ACC112 (cell line): ENCODE data around the gene ERI3.

Source experiments
- H2AFZ ChIP-seq: fragments of 200-600 bp; sonication (generic); one replicate; pipeline ENCODE4 v1.6.0; 2017; ENCODE audit warnings: antibody characterized with exemption, low read length; ENCODE audit not compliant: unreplicated experiment
- H3K27ac ChIP-seq: fragments of 200-600 bp; sonication (generic); 2 replicates; pipeline ENCODE4 v1.5.1; 2014; ENCODE audit warnings: low read depth, mild to moderate bottlenecking, antibody characterized with exemption, low read length, moderate library complexity
- H3K27me3 ChIP-seq: fragments of 200-600 bp; sonication (generic); 2 replicates; pipeline ENCODE4 v1.6.1; 2014; ENCODE audit warnings: mild to moderate bottlenecking, antibody characterized with exemption, low read length, moderate library complexity, mixed read lengths; ENCODE audit not compliant: insufficient read depth
- H3K36me3 ChIP-seq: fragments of 200-600 bp; sonication (generic); 2 replicates; pipeline ENCODE4 v1.6.1; 2016; ENCODE audit warnings: mild to moderate bottlenecking, antibody characterized with exemption, low read length, moderate library complexity, mixed read lengths; ENCODE audit not compliant: insufficient read depth
- H3K4me1 ChIP-seq: fragments of 200-600 bp; sonication (generic); one replicate; pipeline ENCODE4 v1.6.1; 2016; ENCODE audit warnings: low read length, mixed read lengths; ENCODE audit not compliant: insufficient read depth, unreplicated experiment, control insufficient read depth
- H3K4me3 ChIP-seq: fragments of 200-600 bp; sonication (generic); 2 replicates; pipeline ENCODE4 v1.5.1; 2014; ENCODE audit warnings: mild to moderate bottlenecking, low read depth, low read length
- H3K79me2 ChIP-seq: fragments of 200-600 bp; sonication (generic); one replicate; pipeline ENCODE4 v1.6.0; 2016; ENCODE audit warnings: low read length; ENCODE audit not compliant: control insufficient read depth, unreplicated experiment, insufficient read depth

Gene ERI3

DNA sequence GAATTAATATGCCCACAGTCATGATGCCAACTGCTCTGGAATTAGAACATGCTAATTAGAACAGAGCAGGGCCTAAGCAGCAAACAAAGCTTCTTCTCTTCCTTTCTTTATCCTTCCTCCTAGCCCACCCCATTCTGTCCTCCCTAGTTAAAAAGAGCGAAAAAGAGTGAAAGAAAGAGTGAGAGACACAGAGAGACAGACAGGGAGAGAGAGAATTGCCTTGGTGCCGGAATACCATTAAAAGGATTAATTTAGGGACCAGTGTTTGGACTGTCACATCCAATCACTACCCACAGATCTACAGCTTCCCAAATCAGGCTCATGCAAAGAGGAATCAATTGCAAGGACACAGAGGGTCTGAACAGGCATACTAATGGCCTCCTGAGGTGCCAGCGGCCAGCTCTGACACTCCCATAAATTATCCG is 7.0 kb downstream of the ERI3 start:
- Histone ChIP-seq H3K27me3 (no peaks in the 10 kb centered on the region), H3K79me2 (peaks cover 32% of the 10 kb centered on the region), H3K4me3 (no peak overlapping the region), H3K27ac (no peak overlapping the region), H2AFZ (no peak overlapping the region), H3K4me1 (peaks cover 2% of the 10 kb centered on the region), H3K36me3 (no peaks in the 10 kb centered on the region)

DNA sequence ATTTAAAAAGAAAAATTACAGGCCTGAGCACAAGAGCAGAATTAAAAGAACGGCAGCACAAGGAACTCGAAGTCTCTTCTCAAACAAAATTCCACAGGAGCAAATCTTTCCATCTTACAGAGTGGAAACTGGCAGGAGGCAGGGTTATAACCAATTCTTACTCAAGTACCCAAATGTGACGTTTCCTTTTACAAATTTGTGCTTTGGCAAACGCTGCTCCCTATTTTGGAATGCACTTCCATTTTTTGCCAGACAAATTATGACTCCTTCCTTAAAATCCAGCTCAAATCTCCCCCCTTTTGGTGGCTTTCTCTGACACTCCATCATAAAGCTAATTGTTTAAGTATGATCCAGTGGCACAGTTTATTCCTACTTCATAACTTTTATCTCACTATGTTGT is 7.8 kb downstream of the ERI3 start:
- H3K79me2 ChIP-seq = peaks cover 30% of the 10 kb centered on the region
- no peak overlapping the region for H3K4me3 ChIP-seq
- no peak overlapping the region for H3K27ac ChIP-seq
- H2AFZ ChIP-seq = no peak overlapping the region
- no peaks in the 10 kb centered on the region for H3K27me3 ChIP-seq
- no peaks in the 10 kb centered on the region for H3K36me3 ChIP-seq
- H3K4me1 ChIP-seq = no peaks in the 10 kb centered on the region

DNA sequence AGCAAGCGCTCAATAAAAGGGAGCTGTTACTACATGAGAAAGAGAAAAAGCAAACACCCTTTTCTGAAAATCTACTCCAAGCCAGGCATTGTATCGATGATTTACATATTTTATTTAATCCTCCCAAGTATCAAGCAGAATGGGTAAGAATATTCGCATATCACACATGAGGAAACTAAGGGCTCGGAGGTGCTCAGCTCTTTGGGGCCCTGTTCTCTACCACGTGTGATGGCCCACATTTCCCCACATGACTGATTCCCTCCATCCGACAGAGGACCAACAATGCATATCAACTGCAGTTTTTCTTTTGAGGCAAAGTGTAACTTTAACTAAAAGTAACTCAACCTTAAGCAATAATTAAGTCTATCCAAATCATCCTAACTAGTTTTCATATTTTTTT is 8.2 kb downstream of the ERI3 start:
- Histone ChIP-seq H3K79me2 (peaks cover 30% of the 10 kb centered on the region), H3K27ac (no peak overlapping the region), H3K36me3 (no peaks in the 10 kb centered on the region), H3K4me1 (no peaks in the 10 kb centered on the region), H2AFZ (no peak overlapping the region), H3K4me3 (no peak overlapping the region), H3K27me3 (no peaks in the 10 kb centered on the region)

DNA sequence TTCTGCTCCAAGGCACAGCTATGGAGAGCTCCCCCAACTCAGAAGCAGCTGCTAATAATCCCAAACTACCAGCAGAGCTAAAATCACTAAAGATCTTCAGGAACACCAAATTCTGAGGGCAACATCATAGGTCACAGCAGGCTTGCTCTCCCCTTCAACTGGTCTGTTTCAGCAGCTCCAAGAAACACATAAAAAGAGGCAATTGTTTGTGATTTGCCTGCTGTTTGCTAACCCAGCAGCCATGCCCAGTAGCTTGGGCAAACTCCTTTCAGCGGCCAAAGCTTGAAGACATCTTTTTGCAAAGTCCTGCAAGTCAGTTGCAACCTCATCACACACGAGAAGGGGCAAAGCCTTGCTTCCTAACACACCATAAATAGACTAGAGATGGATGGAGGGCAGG is 8.9 kb downstream of the ERI3 start:
- H3K79me2 ChIP-seq = peaks cover 30% of the 10 kb centered on the region

DNA sequence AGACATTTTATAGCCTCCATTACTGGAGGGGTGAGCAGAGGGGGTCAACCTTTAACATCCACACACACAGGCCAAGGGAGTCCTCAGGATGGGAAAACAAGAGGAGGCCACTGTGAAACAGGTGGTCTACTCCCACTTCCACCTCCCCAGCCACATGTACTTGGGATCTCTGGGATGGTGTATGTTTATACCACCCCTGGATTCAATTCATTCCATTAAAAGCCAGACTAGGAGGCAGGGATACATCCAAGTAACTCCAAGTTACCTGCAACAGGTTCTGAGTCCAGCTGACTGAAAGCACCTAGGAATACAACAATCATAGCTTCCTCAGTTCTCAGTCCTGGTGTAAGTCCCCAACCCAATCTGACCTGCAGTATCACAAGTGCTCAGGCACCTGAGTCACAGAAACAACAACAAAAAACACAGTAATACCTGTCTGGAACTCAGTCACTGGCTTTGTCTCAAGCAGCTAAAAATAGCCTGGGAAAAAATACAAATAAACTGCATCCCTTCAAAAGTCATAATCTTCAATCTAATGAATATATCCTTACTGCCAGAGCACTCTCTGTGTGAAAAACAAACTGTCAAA is 9.8 kb downstream of the ERI3 start:
- Histone ChIP-seq H3K4me1 (no peaks in the 10 kb centered on the region), H2AFZ (no peak overlapping the region), H3K36me3 (no peaks in the 10 kb centered on the region; the same call in 1 of the 2 replicates), H3K27me3 (no peaks in the 10 kb centered on the region), H3K79me2 (peaks cover 39% of the 10 kb centered on the region), H3K27ac (no peak overlapping the region), H3K4me3 (no peak overlapping the region)

More for the DNA sequence above, 8.9 kb downstream of the ERI3 start:
- Histone ChIP-seq H3K27me3 (no peaks in the 10 kb centered on the region), H3K36me3 (no peaks in the 10 kb centered on the region), H3K4me1 (no peaks in the 10 kb centered on the region), H3K4me3 (no peak overlapping the region), H3K27ac (no peak overlapping the region), H2AFZ (no peak overlapping the region)

DNA sequence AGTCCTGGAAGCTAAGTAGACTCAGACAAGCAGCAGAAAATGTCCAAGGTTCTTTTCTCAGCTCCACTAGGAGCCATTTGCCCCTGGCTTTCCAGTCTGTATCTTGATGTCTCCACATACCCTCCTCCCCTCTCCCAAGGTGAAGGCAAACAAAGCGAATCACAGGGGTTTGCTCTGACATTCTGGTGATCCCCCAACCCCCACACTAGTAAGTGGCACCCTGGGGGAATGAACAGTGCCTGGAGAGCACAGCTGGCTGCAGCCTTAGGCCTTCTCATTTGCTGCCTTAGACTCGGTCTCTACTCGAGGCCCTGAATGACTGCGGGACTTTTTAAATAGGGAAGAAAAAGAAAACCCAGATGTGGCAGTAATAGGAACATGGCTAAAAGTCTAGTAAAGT is 15.3 kb downstream of the ERI3 start:
- no peaks in the 10 kb centered on the region for H3K27me3 ChIP-seq
- H3K79me2 ChIP-seq = peaks cover 18% of the 10 kb centered on the region
- H3K27ac ChIP-seq = no peak overlapping the region
- H3K36me3 ChIP-seq = peaks cover 19% of the 10 kb centered on the region
- no peak overlapping the region for H2AFZ ChIP-seq
- no peaks in the 10 kb centered on the region for H3K4me1 ChIP-seq
- no peak overlapping the region for H3K4me3 ChIP-seq

DNA sequence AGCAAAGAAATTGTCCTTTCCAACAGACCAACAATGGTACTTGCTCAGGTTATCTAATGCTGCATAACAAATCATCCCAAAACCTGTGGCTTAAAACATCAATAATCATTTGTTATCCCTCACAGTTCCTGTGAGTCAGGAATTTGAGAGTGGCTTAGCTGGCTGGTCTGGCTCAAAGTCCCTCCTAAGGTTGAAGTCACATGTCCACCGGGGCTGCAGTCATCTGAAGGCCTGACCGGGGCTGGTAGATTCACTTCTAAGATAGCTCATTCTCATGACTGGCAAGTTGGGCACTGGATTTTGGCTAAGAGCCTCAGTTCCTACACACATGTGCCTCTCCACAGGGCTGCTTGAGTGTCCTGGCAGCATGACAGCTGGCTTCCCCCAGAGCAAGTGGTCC is 16.9 kb downstream of the ERI3 start:
- H3K4me3 ChIP-seq = no peak overlapping the region
- no peaks in the 10 kb centered on the region for H3K27me3 ChIP-seq
- H3K4me1 ChIP-seq = no peaks in the 10 kb centered on the region
- no peak overlapping the region for H3K27ac ChIP-seq
- no peak overlapping the region for H2AFZ ChIP-seq
- H3K36me3 ChIP-seq = peaks cover 19% of the 10 kb centered on the region
- peaks cover 13% of the 10 kb centered on the region for H3K79me2 ChIP-seq

DNA sequence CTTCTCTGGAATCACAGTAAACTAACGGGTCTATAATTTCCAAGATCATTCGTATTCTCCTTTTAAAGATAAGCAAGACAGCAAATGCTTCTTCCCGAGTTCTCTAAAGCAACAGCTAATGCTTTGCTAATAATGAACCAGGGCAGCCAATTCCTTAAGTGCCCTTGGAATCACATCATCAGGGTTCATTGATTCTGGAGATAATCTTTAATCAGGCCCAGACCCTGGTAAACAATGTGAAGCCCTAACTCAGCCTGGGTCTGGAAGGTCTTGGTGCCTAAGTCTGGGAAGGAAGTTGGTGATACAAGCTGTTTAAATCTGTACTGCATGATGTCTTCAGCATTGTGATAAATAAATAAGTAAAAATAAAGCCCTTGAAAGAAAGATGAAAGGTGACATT is 18.4 kb downstream of the ERI3 start:
- H3K4me1 ChIP-seq = no peaks in the 10 kb centered on the region
- H3K36me3 ChIP-seq = peaks cover 19% of the 10 kb centered on the region
- no peaks in the 10 kb centered on the region for H3K27me3 ChIP-seq
- H2AFZ ChIP-seq = no peak overlapping the region
- no peak overlapping the region for H3K4me3 ChIP-seq
- H3K27ac ChIP-seq = no peak overlapping the region
- H3K79me2 ChIP-seq = peaks cover 10% of the 10 kb centered on the region

DNA sequence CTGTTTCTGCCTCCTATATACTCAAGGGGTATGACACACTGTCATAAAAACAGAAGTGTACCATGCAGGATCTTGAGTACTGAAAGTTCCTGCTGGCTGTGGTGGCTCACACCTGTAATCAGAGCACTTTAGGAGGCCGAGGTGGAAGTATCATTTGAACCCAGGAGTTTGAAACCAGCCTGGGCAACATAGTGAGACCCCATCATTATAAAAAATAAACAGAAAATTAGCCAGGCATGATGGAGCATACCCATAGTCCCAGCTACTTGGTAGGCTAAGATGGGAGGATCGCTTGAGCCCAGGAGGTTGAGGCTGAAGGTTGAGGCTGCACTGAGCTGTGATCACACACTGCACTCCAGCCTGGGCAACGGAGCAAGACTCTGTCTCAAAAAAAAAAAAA is 20.1 kb downstream of the ERI3 start:
- Histone ChIP-seq H3K79me2 (no peaks in the 10 kb centered on the region), H3K4me1 (no peaks in the 10 kb centered on the region), H2AFZ (no peak overlapping the region), H3K27ac (no peak overlapping the region), H3K27me3 (no peaks in the 10 kb centered on the region), H3K36me3 (peaks cover 19% of the 10 kb centered on the region), H3K4me3 (no peak overlapping the region)

DNA sequence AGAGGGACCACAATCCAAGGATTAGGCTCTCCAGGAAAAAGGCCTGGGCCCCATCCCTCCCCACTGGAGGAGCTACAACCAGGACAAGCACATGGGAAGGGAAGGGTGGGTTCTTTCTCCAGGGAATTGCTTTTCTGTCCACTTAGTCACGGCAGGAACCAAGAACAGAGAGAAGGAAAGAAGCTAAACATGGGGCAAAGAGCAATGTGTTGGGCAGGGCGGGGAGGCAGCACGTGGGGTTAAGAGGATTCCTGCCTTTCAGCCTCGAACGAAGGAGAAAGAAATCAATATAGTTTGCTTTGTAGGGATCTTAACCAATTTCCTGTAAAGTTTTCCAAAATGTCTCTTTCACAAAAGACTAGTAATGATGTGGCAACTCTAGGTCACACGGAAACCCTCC is 21.7 kb downstream of the ERI3 start:
- H3K4me1 ChIP-seq = peaks cover 10% of the 10 kb centered on the region
- H3K36me3 ChIP-seq = peaks cover 13% of the 10 kb centered on the region
- H3K79me2 ChIP-seq = no peaks in the 10 kb centered on the region
- H3K4me3 ChIP-seq = no peak overlapping the region
- H2AFZ ChIP-seq = no peak overlapping the region
- H3K27ac ChIP-seq = no peak overlapping the region
- no peaks in the 10 kb centered on the region for H3K27me3 ChIP-seq

DNA sequence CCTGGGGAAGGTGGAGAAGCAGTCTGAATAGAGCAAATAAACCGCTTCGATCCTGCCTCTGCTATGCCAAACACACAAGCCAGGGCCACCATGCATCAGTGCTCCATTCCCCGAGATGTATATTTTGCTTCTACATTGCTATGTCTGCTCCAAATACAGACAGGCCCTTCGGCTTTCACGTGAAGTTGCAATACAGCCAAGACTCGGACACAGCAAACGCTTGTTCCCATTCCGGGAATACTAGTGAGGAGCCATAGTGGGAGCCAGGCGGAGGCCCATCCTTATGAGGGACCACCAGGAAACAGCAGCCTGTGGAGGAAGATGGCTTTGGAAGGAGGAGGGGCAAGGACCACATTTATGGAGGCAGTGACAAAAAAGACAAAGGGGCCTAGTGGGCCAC is 22.6 kb downstream of the ERI3 start:
- Histone ChIP-seq H3K4me3 (no peak overlapping the region), H3K27ac (no peak overlapping the region), H3K27me3 (no peaks in the 10 kb centered on the region), H3K79me2 (no peaks in the 10 kb centered on the region), H2AFZ (no peak overlapping the region), H3K36me3 (peaks cover 5% of the 10 kb centered on the region; the same call in 1 of the 2 replicates), H3K4me1 (peaks cover 15% of the 10 kb centered on the region)
